ENCODE data around the gene SPATA46. TPM values are rescaled to one million over a fixed set of nuclear protein-coding genes. Genes with fewer than 3 reads are reported as not detected.

SPATA46 gene
- total RNA-seq, 2 experiments from 2014 or later, result not detected

DNA sequence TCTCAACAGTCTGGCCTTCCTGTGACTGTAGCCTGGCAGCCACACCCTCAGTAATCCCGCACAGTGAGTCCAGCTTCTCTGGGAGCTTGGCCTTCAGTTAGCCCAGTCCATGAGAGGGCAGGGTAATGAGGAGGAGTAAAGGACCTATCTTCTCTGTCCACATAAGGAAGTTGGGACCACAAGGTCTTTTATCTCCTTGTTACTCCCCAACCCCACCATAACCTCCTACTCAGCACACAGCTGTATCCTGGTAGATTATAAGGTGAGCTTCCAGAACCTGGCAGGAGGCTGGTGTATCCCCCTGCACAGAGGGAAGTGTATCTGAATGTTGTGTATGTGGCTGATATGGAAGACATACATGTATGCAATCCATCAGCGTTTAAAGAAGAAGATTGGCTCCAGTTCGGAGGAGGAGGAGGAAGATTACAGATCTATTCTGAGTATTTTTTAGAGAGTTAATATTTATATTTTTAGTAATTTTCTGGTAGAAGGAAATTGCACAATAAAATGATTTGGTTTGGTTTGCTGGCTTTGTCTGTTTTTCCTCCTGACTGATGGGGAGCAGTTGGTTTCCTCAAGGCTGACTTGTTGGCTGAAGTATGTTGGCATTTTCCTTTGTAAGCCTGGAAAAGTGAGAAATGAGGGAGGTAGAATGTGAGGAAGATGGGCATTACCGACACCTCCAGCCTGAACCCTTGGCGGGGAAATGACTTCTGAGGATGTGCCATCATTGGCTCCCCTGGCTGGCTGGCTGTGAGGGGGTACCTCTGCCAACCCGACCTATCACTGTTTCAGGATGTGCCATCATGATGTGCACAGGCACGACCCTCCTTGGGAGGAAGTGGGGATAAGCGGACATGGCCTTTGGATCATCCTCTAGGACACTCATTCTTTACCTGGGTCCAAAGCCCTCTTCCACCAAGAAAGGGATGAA lies 9.9 kb upstream of the SPATA46 start:
- Mint-ChIP-seq H3K4me1 (no peaks in the 10 kb centered on the region), H3K27ac (no peak overlapping the region), H3K36me3 (no peaks in the 10 kb centered on the region), H3K4me3 (no peak overlapping the region), H3K27me3 (peaks cover 12% of the 10 kb centered on the region), H3K9me3 (no peaks in the 10 kb centered on the region)
- no peak for DNase-seq

- H3K9me3 Mint-ChIP-seq, result no peaks in the 10 kb centered on the region
- H3K27ac Mint-ChIP-seq, result no peak overlapping the region
Measured at GRCh38 chr1:162385702-162386101, 9.0 kb upstream of the SPATA46 start.

DNA sequence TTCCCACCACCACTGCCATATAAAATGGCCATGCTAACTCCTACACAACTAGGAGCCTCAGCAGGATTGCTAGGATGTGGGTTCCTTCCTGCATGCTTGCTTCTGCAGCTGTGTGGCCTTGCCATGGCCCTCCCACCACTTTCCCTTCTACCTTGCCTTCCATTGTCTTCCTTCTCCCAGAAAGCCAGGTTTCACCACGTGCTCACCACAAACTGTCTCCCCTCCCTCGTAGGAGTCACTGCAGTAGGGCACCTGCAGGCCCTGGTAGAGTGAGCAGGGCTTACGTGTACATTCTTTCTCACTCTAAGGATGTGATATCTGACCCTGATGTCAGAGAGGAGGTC lies 8.6 kb upstream of the SPATA46 start:
- no peaks in the 10 kb centered on the region for H3K9me3 Mint-ChIP-seq
- H3K4me1 Mint-ChIP-seq, result no peaks in the 10 kb centered on the region
- H3K27me3 Mint-ChIP-seq, result peaks cover 8% of the 10 kb centered on the region
- H3K4me3 Mint-ChIP-seq, result no peak overlapping the region
- H3K36me3 Mint-ChIP-seq, result no peaks in the 10 kb centered on the region
- H3K27ac Mint-ChIP-seq, result no peak overlapping the region
- DNase-seq, result no peak

More at GRCh38 chr1:162385702-162386101, 9.0 kb upstream of the SPATA46 start:
- peaks cover 12% of the 10 kb centered on the region for H3K27me3 Mint-ChIP-seq
- no peaks in the 10 kb centered on the region for H3K4me1 Mint-ChIP-seq
- DNase-seq, result no peak
- no peaks in the 10 kb centered on the region for H3K36me3 Mint-ChIP-seq
- H3K4me3 Mint-ChIP-seq, result no peak overlapping the region

DNA sequence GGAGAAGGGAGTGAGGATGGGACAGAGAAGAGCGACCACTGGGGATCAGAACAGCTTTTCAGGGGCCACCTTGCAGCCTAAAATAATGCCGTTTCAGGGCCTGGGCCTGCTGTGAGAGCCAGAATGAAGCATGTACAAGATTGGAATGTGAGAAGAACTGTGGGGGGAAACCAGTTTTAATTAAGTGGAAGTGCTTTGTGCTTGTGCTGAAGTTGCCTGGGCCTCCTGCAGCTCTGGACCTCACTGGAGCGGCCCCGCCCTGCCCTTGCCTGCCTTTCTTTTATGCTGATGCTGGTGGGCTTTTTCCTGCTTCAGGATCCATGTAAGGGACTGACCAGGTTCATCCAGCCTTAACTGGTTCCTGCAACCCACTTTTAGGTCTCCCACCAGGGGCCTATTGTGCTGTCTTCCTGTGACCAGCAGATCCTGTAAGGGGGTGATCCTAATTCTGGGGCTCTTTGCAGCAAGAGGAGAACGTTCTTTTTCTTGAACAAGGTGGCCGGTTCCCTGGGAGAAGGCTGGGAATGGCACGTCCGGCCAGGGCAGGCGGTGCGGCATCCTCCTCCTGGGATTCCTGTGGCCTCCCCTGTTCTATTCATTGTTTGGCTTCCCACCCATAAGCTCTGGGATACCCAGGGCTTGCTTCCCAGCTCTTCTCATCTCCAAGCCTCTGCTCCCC lies 8.1 kb upstream of the SPATA46 start:
- H3K4me1 Mint-ChIP-seq, result no peaks in the 10 kb centered on the region
- H3K36me3 Mint-ChIP-seq, result no peaks in the 10 kb centered on the region
- H3K4me3 Mint-ChIP-seq, result no peak overlapping the region
- no peak for DNase-seq
- peaks cover 7% of the 10 kb centered on the region for H3K27me3 Mint-ChIP-seq
- H3K9me3 Mint-ChIP-seq, result no peaks in the 10 kb centered on the region
- no peak overlapping the region for H3K27ac Mint-ChIP-seq

GRCh38 chr1:162384116-162384515 lies 7.5 kb upstream of the SPATA46 start:
- no peak for DNase-seq
- H3K27ac Mint-ChIP-seq, result no peak overlapping the region
- no peaks in the 10 kb centered on the region for H3K36me3 Mint-ChIP-seq
- H3K27me3 Mint-ChIP-seq, result peaks cover 4% of the 10 kb centered on the region
- no peaks in the 10 kb centered on the region for H3K4me1 Mint-ChIP-seq
- H3K4me3 Mint-ChIP-seq, result no peak overlapping the region
- no peaks in the 10 kb centered on the region for H3K9me3 Mint-ChIP-seq

DNA sequence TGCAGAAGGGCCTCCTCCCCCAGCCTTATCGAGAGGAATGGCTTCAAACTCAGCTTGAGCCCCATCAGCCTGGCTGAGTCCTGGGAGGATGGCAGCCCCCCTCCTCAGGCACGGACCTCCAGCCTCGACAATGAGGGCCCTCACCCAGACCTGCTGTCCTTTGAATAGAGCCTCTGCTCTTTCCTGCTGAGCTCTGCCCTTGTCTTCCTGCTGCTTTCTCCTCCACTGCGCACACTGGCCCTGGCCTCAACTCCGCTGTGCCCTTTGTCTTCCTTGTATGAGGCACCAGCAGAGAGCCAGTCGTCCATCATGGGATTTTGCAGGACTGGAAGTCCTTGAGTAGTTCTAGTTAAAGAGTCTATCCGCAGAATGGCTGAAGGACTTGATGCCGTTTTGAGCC lies 6.9 kb upstream of the SPATA46 start:
- Mint-ChIP-seq H3K4me3 (no peak overlapping the region), H3K4me1 (no peaks in the 10 kb centered on the region), H3K9me3 (no peaks in the 10 kb centered on the region), H3K27me3 (no peaks in the 10 kb centered on the region), H3K36me3 (no peaks in the 10 kb centered on the region), H3K27ac (no peak overlapping the region)
- DNase-seq, result no peak

DNA sequence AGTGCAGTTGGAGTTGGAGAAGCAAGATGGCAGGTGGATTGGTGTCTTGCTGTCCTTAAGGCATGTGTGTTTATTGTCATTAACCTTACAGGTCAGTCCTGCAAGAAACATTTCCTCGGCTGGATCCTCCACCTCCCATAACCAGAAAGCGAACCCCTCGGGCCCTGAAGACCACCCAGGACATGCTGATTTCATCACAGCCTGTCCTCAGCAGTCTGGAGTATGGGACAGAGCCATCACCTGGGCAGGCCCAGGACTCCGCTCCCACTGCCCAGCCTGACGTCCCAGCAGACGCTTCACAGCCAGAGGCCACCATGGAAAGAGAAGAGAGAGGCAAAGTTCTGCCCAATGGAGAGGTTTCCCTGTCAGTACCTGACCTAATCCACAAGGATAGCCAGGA lies 6.4 kb upstream of the SPATA46 start:
- H3K36me3 Mint-ChIP-seq, result no peaks in the 10 kb centered on the region
- H3K27me3 Mint-ChIP-seq, result no peaks in the 10 kb centered on the region
- DNase-seq, result no peak
- H3K4me3 Mint-ChIP-seq, result no peak overlapping the region
- no peaks in the 10 kb centered on the region for H3K4me1 Mint-ChIP-seq
- H3K27ac Mint-ChIP-seq, result no peak overlapping the region
- no peaks in the 10 kb centered on the region for H3K9me3 Mint-ChIP-seq

DNA sequence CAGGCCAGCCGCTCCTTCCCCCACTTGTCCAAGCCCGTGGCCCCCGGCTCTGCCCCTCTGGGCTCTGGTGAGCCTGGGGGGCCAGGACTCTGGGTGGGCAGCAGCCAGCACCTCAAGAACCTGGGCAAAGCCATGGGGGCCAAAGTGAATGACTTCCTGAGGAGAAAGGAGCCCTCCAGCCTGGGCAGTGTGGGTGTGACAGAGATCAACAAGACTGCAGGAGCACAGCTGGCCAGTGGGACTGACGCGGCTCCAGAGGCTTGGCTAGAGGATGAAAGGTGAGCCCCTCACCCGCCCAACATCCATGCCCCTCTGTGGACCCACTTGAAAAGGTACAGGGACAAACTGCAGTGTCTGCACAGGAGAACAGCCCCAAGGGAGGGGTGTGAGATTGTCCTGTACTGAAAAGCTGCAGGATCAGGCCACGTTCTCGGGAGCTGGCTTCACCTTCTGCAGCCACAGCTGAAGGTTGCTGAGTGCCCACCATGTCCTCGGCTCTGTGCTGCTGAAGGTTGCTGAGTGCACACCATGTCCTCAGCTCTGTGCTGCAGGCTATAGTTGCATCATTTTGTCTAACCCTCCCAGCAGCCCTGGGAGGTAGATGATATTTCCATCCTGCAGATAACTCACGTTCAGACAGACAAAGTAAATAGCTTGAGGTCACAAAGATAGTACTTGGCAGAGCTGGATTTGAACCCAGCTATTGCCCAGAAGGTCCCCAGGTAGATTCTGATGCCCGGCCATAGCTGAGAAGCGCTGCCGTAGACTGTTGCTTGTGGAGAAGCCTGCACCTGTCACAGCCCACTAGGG lies 5.5 kb upstream of the SPATA46 start:
- H3K27ac Mint-ChIP-seq, result no peak overlapping the region
- no peaks in the 10 kb centered on the region for H3K36me3 Mint-ChIP-seq
- DNase-seq, result no peak
- no peaks in the 10 kb centered on the region for H3K27me3 Mint-ChIP-seq
- no peaks in the 10 kb centered on the region for H3K9me3 Mint-ChIP-seq
- H3K4me1 Mint-ChIP-seq, result no peaks in the 10 kb centered on the region
- no peak overlapping the region for H3K4me3 Mint-ChIP-seq

DNA sequence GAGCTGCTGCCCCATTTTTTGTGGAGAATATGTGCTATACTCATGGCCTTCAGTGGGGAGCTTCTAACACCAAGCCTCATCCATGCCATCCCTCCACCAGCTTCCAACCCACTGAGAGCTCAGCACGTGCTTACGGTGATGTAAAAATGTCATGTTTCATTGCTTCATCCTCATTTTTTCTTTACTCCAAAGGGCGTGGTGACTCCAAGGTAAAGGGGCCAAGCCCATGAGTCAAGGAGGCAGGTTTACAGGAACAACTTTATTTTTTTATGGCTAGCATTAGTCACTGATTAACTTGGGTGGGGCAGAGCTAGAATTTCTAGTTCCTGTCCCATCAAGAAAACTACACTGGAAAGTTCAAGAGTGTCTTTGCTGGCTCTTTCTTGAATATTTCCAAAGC lies 4.7 kb upstream of the SPATA46 start, which contains the start of gene C1orf226:
Gene C1orf226 (plus strand): TSS at position 346 of the 400 bp plus-strand sequence. CDS start 174 bp downstream, outside the sequence.
- Mint-ChIP-seq H3K27me3 (no peaks in the 10 kb centered on the region), H3K36me3 (no peaks in the 10 kb centered on the region), H3K27ac (no peak within 1 kb of the TSS), H3K9me3 (no peaks in the 10 kb centered on the region), H3K4me1 (no peaks in the 10 kb centered on the region), H3K4me3 (no peak within 1 kb of the TSS)
- no peak for DNase-seq

GRCh38 chr1:162380061-162380846 lies 3.6 kb upstream of the SPATA46 start:
- no peak overlapping the region for H3K4me3 Mint-ChIP-seq
- H3K9me3 Mint-ChIP-seq, result no peaks in the 10 kb centered on the region
- DNase-seq, result no peak
- H3K36me3 Mint-ChIP-seq, result no peaks in the 10 kb centered on the region
- no peak overlapping the region for H3K27ac Mint-ChIP-seq
- H3K4me1 Mint-ChIP-seq, result no peaks in the 10 kb centered on the region
- no peaks in the 10 kb centered on the region for H3K27me3 Mint-ChIP-seq

DNA sequence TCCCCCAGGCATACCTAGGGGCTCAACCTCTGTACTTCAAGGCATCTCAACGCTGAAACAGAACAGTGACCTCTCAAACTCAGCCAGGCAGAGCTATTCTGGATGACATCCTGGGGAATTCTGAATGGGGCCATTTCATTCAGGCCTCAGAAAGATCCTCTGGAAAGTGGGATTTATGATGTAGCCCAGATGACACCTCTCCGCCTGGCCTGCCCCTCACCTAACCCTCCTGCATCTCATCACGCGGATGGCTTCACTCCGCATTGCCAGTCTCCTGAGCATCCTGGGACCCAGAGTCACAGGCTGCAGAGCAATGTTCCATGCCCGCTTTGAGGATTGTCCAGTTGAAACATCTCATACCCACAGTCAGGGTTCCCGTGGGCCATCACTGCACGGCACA lies 1.2 kb downstream of the SPATA46 start:
- DNase-seq, result no peak
- Mint-ChIP-seq H3K36me3 (no peaks in the 10 kb centered on the region), H3K27ac (no peak overlapping the region), H3K9me3 (no peaks in the 10 kb centered on the region), H3K4me3 (no peak overlapping the region), H3K4me1 (no peaks in the 10 kb centered on the region), H3K27me3 (no peaks in the 10 kb centered on the region)

- Mint-ChIP-seq H3K27ac (no peak overlapping the region), H3K36me3 (no peaks in the 10 kb centered on the region), H3K27me3 (no peaks in the 10 kb centered on the region), H3K9me3 (no peaks in the 10 kb centered on the region), H3K4me1 (no peaks in the 10 kb centered on the region), H3K4me3 (no peak overlapping the region)
- DNase-seq, result no peak
Measured at GRCh38 chr1:162374406-162374805, 2.2 kb downstream of the SPATA46 start.

GRCh38 chr1:162373541-162374260 lies 3.0 kb downstream of the SPATA46 start:
- no peaks in the 10 kb centered on the region for H3K36me3 Mint-ChIP-seq
- no peaks in the 10 kb centered on the region for H3K4me1 Mint-ChIP-seq
- H3K27me3 Mint-ChIP-seq, result no peaks in the 10 kb centered on the region
- no peaks in the 10 kb centered on the region for H3K9me3 Mint-ChIP-seq
- no peak overlapping the region for H3K27ac Mint-ChIP-seq
- DNase-seq, result no peak
- H3K4me3 Mint-ChIP-seq, result no peak overlapping the region

- DNase-seq, result no peak
- no peaks in the 10 kb centered on the region for H3K9me3 Mint-ChIP-seq
- no peak overlapping the region for H3K4me3 Mint-ChIP-seq
- no peak overlapping the region for H3K27ac Mint-ChIP-seq
- no peaks in the 10 kb centered on the region for H3K27me3 Mint-ChIP-seq
- H3K36me3 Mint-ChIP-seq, result no peaks in the 10 kb centered on the region
- H3K4me1 Mint-ChIP-seq, result no peaks in the 10 kb centered on the region
Measured at GRCh38 chr1:162373072-162373427, 3.6 kb downstream of the SPATA46 start.
